HG03135 (cell line): ENCODE measurements around the gene AATF.

Experiments used
- ATAC-seq: cut with Tn5 transposase; IDR thresholded peaks from one replicate; pipeline ENCODE4 v1.9.1; 2021; ENCODE audit warnings: mild to moderate bottlenecking, moderate library complexity; ENCODE audit not compliant: unreplicated experiment

The AATF gene

DNA sequence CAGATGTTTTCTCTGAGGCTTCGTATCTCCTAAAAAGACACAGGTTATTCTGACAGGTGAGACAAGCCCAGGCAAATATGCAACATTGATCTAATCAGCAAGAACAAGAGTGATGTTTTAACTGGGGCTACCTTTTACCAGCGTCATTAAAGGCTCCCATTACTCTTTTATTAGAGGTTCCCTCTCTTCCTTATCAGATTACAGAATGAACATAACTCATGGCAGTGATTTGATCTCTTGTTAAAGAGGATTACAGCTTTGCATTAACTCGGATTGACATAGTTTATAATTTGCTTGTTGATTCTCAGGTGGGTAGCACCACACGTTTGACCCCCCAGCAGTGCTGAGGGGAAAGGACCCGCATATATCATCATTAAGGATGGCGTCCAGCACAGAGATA is 90.5 kb downstream of the AATF start:
- ATAC-seq: no peak

DNA sequence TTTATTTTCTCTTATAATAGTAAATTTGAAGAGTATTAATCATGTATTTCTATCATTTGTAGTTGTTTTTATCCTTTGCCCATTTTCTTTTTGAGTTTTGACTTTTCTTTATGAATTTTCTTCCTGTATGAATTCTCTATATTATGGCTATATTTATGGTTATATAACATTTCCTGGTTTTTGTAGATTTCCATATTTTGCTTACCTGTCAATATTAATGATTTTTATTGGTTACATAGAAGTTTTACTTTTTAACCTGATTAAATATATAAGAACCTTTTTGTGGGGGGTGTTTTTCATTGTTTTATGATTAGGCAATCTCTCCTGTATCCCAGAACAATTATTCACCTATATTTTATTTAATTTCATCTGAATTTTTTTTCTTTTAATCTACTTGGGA is 93.2 kb downstream of the AATF start:
- no peak for ATAC-seq

DNA sequence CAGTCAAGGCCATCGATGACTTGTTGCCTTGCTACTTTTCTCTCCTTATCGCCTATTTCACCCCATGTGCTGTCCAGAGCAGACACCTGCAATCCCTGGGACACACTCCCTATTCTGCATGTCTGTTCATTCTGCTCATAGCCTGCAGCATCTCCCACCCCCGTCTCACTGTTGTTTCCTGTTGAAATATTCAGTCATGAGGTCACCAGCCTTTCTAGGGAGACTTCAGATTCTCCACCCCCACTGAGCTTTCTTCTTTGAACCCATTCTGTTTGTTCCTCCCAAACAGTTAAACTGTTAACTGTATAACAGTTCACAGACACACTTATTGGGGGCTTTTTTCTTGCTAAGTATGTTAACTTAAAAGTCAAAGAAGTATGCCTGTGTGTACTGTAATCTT is 94.4 kb downstream of the AATF start:
- ATAC-seq: no peak

DNA sequence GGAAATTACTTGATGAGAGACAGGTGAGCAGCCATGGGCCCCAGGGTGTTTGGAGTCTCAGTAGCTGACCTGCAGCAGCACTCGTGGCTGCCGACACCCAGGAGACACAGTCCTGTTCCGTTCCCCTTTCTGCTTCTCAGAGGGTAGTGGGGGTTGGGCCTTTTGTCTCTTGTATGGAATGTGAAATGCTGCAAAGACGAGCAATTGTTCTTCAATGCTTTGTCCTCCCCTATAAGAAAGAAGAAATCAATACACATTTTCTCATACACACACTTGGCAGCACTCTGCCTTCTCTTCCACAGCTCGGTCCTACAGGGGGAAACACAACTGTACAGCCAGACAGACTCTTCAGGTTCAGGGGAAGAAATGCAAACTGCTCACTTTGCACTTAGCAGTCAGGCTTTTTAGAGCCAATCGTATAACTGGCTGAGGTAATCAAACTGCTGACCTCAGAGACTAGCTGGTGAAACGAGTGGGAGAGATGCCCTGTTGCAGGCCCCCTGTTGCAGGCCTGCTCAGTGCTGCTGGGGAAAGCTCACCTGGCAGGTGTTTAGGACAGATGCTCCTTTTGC is 96.7 kb downstream of the AATF start:
- ATAC-seq: no peak

DNA sequence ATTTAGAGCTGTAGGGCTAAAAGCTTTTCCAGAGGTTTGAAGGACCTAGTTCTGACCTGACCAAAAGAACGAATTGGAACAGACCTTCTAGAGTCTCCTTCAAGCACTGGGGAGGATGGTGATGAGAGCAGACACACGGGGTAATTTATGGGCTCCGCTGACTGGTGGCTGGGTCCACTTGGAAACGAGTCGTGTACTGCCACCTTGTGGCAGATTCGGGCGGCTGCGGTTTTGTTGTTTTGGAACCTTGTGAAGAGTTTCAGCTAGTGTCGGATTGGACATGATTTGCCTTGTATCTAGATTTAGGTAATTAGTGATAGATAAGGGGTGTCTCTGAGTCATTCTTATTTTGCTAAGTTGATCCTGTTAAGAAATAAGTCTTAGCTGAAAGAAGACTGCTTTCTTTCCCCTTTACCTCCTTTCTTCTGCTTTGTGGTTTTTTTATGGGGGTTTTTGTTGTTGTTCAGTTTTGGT is 98.9 kb downstream of the AATF start:
- ATAC-seq: no peak

DNA sequence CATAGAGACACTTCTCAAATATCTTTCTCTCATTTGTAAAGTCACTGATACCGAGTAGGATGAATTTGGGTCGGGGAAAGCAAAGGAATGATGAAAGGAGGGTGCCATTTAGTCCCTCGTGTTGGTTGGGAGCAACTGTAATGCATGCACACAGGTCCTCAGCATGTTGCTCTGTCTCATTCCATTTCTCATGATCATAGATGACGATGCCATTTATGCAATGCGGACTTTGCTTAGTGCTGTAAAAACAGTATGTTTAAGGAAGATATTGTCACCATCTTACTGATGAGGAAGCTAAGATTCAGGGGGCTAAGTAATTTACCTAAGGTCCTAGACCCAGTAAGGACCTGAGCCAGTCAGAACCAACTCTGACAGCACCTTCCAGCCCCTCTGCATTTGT is 100.1 kb downstream of the AATF start:
- ATAC-seq: no peak

DNA sequence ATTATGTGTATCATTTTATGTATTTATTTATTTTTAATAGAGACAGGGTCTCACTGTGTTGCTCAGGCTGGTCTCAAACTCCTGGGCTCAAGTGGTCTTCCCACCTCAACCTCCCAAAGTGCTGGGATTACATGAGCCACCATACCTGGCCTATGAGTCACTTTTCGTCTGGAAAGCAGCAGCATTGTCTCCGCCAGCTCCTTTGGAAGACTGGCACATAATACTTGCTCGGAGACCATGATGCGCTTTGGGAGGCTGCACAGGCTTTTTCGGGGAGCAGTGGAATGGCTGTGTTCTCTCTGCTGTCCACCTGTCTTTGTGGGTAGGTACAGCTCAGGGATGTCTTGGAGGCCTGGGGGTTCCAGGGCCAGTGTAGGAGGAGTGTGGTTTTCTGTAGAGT is 102.2 kb downstream of the AATF start:
- no peak for ATAC-seq

DNA sequence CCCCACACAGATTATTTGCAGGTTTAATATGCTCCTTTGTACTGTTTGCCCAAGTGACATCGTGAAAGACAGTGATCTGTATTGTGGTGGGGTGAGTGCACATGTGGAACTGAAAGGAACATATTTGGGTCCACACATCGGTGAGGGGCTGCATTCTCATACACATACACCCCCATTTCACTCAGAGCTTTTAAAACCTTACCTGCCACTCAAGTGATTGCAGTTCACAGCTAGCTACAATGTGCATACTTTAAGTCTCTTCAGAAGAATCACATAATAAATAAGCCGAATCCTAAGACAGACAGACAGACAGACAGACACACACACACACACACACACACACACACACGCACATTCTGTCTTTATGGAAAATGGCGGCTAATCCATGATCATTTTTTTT is 102.6 kb downstream of the AATF start:
- no peak for ATAC-seq

DNA sequence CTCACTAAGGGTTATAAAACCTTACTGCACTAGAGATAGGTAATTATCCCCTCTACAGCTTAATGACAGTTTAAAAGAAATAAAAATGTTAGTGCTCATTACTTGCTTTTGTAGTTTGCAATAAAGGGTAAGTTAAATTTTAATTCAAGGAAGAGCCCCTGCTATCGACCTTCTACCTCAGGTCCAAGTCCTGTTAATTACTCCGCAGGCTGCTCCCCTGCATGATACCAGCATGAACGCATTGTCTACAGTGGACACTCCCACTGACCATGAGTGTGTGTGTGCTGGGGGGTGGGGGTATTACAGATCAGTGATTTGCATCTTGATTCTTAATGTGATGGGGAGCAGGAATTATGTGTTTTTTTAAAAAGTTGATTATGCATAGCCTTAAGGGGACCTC is 103.1 kb downstream of the AATF start:
- ATAC-seq: no peak

DNA sequence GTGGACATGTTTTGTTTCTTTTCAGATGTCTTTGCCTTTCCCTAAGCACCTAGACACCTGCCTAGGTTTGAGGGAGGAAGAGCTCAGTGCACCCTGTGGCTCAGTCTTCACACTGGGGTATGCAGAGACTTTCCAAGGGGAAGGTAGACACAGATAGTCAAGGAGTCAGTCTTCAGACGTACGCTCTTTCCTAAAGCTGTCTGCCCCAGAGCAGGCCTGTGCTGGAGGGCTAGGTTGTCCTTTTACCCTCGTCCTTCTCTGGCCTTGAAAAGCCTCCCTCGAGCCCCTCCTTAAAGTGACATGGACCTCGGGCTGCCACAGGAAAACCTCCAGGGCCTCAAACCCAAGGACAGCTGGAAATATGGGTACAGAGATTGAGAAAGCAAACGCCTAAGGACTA is 103.7 kb downstream of the AATF start:
- ATAC-seq: no peak

DNA sequence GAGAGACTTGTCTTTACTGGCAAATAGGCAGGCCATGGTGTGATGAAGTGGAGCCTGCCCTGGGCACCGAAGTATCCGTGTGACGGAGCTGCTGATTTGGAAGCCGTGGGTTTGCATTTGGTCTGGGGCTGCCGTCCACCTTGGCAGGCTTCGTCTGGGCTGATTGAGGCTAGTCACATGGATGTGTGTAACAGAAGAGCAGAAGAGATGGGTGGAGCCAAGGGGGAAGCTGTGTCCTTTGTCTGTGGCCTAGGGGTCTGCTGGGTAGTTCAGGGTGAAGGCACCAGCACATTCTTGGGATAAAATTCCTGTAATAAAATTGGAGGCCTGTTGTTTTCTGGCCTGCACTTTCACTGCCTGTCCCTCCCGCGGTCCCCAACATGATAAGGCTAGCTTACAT is 106.1 kb downstream of the AATF start:
- ATAC-seq: no peak

DNA sequence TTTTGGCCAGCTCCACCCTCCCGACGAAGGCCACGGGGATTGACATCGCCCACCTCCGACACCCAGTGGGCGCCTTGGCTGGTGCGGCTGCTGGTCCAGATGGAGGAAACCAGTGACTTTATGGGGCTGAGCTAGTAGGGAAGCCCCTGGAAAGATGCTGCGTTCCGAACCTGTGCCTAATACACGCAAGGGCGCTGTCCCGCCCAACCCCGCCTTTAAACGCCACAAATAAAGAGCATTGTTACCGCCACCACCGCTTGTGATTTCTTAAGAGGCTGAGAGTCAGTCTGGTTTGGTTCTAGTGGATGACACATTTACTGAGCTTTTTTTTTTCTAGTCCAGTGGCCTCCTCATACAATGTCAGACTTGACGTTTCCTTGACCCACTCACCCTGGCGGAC is 107.9 kb downstream of the AATF start:
- ATAC-seq: no peak

DNA sequence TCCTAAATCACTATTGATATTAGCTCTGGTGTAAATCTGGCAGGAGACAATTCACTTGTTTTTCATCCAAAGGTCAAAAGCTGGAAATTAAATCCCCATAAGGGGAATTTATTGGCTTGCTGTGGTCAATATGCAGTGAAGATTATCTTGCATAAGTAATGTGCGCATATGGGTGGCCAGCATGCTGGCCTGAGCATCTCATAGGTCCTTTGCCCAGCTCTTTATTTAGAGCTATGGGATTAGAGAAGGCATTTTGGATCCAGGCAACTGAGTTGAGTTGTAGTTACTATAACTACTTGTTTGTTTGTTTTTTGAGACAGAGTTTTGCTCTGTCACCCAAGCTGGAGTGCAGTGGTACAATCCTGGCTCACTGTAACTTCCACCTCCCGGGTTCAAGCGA is 110.7 kb downstream of the AATF start:
- ATAC-seq: no peak

DNA sequence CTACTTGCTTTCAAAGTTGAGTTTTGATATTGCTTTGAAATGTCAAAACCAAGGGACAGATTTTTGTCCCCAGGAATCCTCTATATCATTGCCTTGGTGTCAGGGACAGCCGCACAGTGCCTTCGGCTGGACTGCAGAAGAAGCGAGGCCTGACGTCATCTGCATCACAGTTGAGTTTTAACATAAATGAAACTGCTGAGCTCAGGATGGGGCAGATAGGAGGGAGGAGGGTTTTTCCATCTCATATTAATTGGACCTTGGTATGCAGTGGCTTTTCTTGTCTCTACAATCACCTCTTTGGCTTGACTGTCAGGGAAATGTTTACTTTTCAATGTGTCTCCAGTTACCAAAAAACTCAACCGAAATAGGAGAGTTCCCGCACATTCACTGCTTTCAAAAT is 111.3 kb downstream of the AATF start:
- no peak for ATAC-seq

DNA sequence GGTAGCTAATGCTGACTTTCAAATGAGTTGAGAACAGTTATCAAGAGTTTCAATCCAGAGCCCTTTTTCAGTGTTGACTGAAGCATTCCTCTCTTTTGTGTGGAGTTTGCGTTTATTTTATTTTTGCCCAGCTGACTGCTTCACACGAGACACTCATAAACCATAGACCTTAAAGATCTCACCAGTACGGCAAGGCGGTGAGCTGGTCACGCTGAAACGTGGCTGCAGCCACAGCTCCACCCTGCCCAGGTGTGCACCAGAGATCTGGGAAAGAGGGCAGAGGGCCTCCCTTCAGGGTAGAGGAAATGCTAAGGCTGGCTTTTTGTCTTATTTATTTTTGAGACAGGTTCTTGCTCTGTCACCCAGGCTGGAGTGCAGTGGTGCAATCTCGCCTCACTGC is 112.2 kb downstream of the AATF start:
- ATAC-seq: no peak

DNA sequence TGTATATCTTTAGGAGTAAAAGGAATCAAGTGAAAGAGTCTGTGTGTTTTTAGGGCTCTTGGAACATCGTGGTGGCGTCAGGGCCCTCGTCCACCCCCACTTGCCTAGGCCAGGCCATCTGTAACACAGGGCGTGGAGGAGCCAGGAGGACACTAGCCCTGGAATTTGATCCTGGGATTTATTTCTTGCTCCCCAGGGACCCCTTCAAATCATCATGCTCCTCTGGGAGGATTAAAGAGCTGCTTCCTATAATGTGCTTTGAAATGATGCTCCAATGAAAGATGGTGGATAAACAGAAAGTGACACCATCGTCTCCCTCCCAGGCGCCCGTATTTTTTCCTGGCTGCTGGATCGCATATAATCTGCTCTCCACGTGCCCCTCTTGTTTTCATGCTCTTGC is 113.3 kb downstream of the AATF start:
- ATAC-seq: no peak

DNA sequence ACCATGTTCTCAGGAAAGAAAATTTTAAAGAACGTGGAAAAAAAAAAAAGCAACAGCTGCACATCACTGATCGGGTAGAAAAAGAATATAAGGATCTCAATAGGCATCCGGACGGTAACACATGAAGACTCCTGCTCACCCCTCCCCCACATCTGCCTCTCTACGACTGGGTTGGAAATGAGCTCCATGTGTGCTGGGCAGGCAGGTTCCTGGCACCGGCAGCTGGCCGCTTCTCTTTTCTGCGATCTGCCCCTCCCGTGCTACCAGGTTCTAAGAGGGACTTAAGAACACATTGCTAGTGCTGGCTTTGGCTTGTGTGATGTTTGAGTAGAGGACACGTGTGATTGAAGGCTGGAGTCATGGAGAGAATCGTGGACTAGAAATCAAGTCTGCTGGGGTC is 115.5 kb downstream of the AATF start:
- ATAC-seq: no peak

DNA sequence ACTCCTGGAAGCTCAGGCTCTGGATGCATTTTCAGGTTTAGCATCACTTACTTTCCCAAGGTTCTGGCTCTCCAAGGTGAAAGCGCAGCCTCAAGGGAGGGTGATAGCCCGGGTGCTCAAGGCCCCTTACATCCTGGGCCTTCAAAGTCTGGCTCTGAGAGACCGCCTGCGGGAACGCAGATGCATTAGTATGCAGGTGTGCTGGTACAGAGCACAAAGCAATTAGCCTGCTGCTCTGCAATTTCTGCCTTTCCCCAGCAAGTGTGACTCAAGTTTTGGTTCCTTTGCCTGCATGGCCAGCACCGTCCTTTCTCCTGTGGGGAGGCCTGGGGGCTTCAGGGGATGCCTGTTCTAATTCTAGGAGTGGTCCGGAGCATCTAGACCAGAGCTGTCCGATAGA is 116.2 kb downstream of the AATF start:
- ATAC-seq: no peak

DNA sequence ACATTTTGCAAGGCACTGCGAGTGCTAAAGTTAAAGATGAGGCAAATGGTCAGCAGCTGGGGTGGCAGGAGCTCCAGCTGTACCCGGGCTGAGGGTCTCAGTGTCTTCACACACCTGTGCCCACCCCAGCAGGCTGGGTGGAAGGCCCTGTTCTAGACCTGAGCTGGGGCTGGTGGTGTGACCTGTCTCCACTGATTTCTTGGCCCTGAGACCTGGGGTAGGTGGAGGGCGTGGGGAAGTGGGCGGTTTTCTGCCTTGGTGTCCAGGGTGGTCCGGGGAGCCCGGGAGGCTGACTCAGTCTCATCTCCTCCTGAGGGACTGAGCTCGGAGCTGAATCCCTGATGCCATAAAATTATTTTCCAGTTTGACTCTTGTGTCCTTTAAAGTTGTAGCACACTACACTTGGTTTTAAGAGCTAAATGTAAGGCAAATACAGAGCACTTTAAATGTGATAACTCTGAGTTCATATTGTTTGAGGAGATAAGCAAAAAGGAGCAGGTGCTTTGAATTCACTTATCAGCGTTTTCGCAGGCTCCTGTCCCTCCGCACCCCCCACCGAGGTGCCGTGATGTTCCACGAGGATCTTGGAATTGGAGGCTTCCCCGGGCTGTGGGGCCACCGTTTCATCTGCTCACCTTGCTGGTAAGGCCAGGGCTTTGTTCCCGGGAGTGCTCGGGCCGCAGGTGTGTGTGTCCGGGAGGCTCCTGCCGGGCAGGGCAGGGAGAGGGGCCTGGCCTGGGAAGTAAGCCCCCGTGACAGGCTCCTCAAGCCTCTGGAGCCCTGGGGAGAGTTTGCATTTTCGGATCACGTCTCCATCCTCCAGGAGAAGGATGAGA is 117.0 kb downstream of the AATF start:
- ATAC-seq: no peak

DNA sequence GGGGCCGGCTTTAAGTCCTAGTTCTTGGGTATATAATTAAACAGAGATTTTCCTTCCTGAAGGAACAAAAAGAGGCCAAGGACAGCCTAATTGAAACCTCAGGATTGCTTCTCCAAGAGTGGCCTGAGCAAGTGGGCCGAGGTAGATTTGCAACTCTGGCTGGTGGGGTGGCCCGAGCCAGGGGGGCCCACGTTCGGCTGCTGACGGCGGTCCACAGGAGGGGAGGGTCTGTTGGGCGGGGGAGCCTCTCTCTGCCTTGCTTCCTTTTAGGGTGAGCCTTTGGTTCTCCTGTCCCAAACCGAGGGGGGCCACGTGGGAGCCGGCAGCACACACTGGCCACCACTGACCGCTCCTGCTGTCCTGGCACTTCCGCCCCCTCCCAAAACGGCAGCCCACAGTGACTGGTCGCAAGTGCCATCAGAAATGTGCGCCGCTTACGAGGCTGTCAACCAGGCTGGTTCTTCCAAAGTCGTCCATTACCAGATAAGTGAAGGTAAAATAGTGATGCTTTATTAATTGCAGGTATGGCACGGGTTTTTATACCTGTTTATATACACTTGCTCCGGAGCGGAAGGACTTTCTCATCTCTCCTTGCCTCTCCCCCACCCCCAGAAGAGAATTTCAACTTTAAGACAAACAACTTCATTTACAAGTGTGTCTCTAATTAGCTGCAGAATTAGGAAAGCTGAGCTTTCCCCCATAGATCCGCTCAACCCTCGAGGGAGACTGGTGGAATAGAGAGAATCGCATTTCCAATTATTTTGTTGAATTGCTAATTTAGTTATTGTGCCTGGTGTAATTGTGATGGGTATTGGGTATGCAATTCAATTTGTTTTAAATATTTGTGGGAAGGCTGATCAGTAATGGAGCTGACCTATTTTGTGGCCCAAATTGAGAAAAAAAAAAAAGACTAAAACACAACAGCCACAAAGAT is 117.8 kb downstream of the AATF start:
- no peak for ATAC-seq

DNA sequence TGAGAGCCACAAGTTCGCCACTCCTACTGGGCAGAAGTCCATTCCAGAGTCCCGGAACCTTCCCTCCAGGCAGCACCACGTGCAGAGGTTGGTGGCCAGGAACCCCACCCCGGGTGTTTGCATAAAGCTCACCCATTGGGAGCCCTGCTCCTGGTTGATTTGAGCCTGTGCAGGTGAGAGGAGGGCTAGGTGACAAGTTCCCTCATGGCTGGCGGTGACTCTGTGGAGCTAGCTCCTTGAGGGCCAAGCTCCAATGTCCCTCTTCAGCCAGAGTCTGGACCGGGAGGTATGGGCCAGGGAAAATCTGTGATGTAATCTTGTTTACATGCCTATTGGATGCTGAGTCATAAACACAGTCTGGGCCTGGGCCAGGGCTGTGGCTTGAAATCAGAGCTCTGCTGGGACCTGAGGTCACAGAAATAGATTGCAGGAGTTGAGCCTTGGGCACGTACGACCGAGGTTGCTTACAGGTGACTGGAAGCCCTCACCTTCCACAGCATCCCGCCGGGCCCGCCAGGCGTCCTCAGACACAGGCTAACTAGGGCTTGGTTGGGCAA is 118.9 kb downstream of the AATF start:
- no peak for ATAC-seq
